ENCODE measurements around the gene FLRT1. TPM values are rescaled to one million over a fixed set of nuclear protein-coding genes. Genes with fewer than 3 reads are reported as not detected.

FLRT1 gene
- total RNA-seq, 1 experiment from 2014 or later: 0.31 TPM

DNA sequence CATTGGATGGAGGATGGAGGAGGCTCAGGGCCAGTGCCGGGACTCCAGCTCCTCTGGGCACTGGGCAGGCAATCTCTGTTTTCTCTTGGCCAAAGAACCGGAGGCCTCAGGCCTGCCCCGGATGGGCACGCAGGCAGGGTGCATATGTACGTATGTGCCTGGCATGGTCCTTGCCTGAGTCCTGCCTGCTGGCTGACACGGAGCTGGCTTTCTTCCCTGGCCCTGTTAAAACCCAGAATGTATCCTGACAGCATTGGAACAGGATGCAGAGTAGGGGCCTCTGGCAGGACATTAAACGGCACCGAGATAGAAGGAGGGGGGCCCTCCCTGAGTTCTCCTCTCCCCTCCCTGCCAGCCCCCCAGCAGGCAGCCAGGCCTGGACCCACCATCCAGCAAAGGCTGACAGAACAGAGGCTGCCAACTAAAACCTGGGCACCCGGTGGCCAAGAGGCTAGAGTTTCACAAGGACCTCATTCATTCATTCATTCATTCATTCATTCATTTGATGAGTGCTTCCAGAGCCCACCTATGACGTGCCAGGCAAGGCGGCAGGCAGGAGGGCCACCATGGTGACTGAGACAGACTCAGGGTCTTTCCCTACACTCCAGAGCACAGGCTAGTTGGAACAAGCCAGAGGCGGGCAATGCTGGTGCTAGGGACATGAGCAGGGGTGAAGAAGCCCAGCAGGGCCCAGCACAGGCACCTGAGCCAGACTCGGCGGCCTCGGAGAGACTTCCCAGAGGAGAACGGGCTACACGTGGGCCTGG is 28.8 kb downstream of the FLRT1 start:
- Histone ChIP-seq H3K79me2 (ENCODE audit: insufficient read depth, low read length) (no peaks in the 10 kb centered on the region), H4K91ac (ENCODE audit: insufficient read length, low read depth, low read length) (no peak overlapping the region), H3K4me2 (ENCODE audit: insufficient read depth, insufficient read length, low read length) (no peak overlapping the region), H3K4me1 (ENCODE audit: insufficient read depth, low read length) (no peaks in the 10 kb centered on the region), H3K23me2 (ENCODE audit: insufficient read length, low read depth, low read length, poor library complexity, severe bottlenecking) (peaks cover 10% of the 10 kb centered on the region), H3K9me3 (ENCODE audit: control insufficient read depth, low read depth, low read length) (no peaks in the 10 kb centered on the region), H4K20me1 (ENCODE audit: control insufficient read depth, insufficient read depth, insufficient read length) (no peaks in the 10 kb centered on the region), H2BK120ac (ENCODE audit: low read depth, low read length, poor library complexity, severe bottlenecking) (no peak overlapping the region), H4K8ac (replicated peaks; ENCODE audit: insufficient read length, low read depth, low read length) (no peak overlapping the region), H3K4ac (ENCODE audit: low read depth, low read length) (no peak overlapping the region), H3K27ac (ENCODE audit: insufficient read length, low read depth, low read length) (no peak overlapping the region), H3K14ac (ENCODE audit: insufficient read depth, low read length) (no peak overlapping the region), H2AK5ac (ENCODE audit: insufficient read length, low read length) (no peak overlapping the region), H3K79me1 (ENCODE audit: insufficient read depth, low read depth, low read length, poor library complexity, severe bottlenecking) (no peaks in the 10 kb centered on the region), H3K23ac (ENCODE audit: insufficient read length, low read depth, low read length) (no peak overlapping the region), H2AFZ (ENCODE audit: low read length) (no peak overlapping the region), H2BK15ac (ENCODE audit: low read depth, low read length) (no peak overlapping the region), H3T11ph (ENCODE audit: low read length) (no peak overlapping the region), H4K5ac (ENCODE audit: insufficient read length, low read depth, low read length) (no peak overlapping the region), H3K56ac (ENCODE audit: insufficient read length, low read depth, low read length) (no peak overlapping the region), H3K27me3 (ENCODE audit: insufficient read depth, low read length) (peaks cover 8% of the 10 kb centered on the region; the same call in 1 of the 2 replicates), H3K18ac (ENCODE audit: insufficient read length, low read depth, low read length) (no peak overlapping the region), H2BK20ac (ENCODE audit: low read depth, low read length, poor library complexity, severe bottlenecking) (no peak overlapping the region), H3K9ac (ENCODE audit: extremely low read depth, insufficient read length, low read length) (no peak overlapping the region), H2BK5ac (ENCODE audit: insufficient read length, low read length) (no peak overlapping the region), H2BK12ac (ENCODE audit: insufficient read length, low read depth, low read length) (no peak overlapping the region)
- no peaks in the 10 kb centered on the region for H3K9me3 Mint-ChIP-seq
- peaks cover 9 to 32% of the 10 kb centered on the region in 2 experiments for H3K4me1 Mint-ChIP-seq
- H3K36me3 Mint-ChIP-seq (ENCODE audit: insufficient read depth in 1 of 3, low read depth in 3 of 3): no peaks in the 10 kb centered on the region
- H3K27me3 Mint-ChIP-seq (ENCODE audit: low read depth): peaks cover 77% of the 10 kb centered on the region
- H3K4me3 Mint-ChIP-seq: no peak overlapping the region
- no CpG with 5 or more reads among the region's 17 CpGs for whole genome bisulfite sequencing (ENCODE audit: extremely low coverage, insufficient read length, low lambda C conversion rate)
- DNase-seq: no peak
- H3K27ac Mint-ChIP-seq: peak overlapping the region in 1 of 3 experiments; percentile 30; a peak in 1 of 7 replicates
- no peak for TF ChIP-seq CTCF (conservative IDR thresholded peaks at IDR 0.05)

Measured in H9 (cell line).